Hepatocyte (in vitro differentiated cells): ENCODE data around the gene TGM3.

Experiments
- EZH2 ChIP-seq: fragments of 200-600 bp; sonication (generic); IDR thresholded peaks from 2 replicates; pipeline ENCODE4 v1.6.1; 2016; ENCODE audit warnings: antibody characterized with exemption, mild to moderate bottlenecking, borderline replicate concordance
- EZH2phosphoT487 ChIP-seq: fragments of 200-600 bp; sonication (generic); IDR thresholded peaks from one replicate; pipeline ENCODE4 v1.6.1; 2018; ENCODE audit warnings: antibody characterized with exemption, mild to moderate bottlenecking, low read depth, moderate library complexity; ENCODE audit not compliant: unreplicated experiment, severe bottlenecking

GRCh38 chr20:2316847-2317495 is 21.2 kb downstream of the TGM3 start:
- TF ChIP-seq EZH2 (no peak), EZH2phosphoT487 (no peak)
